Measurements from ENCODE around the gene NBR1. TPM values are rescaled to one million over a fixed set of nuclear protein-coding genes. Genes with fewer than 3 reads are reported as not detected.
"Not testable (repeated sequence)": the region's sequence is repeated elsewhere in the genome, so short reads cannot be mapped to it uniquely, and the experiment has no call there.

The NBR1 gene
- total RNA-seq, 1 donor from 2014 or later: 51.9 TPM

DNA sequence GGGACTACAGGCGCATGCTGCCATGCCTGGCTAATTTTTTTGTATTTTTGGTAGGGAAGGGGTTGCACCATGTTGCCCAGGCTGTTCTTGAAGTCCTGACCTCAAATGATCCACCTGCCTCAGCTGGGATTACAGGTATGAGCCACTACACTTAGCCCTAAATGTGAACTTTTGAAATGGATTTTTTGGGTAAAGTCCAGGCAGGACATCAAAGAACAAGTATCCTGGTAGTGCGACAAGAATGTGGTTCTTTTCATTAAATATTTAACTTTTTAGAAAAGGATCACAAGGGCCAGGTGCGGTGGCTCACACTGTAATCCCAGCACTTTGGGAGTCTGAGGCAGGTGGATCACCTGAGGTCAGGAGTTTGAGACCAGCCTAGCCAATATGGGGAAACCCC lies 15.3 kb upstream of the NBR1 start:
- TF ChIP-seq, protein P1, sequence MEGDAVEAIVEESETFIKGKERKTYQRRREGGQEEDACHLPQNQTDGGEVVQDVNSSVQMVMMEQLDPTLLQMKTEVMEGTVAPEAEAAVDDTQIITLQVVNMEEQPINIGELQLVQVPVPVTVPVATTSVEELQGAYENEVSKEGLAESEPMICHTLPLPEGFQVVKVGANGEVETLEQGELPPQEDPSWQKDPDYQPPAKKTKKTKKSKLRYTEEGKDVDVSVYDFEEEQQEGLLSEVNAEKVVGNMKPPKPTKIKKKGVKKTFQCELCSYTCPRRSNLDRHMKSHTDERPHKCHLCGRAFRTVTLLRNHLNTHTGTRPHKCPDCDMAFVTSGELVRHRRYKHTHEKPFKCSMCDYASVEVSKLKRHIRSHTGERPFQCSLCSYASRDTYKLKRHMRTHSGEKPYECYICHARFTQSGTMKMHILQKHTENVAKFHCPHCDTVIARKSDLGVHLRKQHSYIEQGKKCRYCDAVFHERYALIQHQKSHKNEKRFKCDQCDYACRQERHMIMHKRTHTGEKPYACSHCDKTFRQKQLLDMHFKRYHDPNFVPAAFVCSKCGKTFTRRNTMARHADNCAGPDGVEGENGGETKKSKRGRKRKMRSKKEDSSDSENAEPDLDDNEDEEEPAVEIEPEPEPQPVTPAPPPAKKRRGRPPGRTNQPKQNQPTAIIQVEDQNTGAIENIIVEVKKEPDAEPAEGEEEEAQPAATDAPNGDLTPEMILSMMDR (IDR thresholded peaks at IDR 0.05; ENCODE audit: insufficient read depth, low read length, severe bottlenecking): no peak
- no peak for FAIRE-seq
- H3K27me3 ChIP-seq (ENCODE audit: control insufficient read depth, insufficient read depth, low read length): no peaks in the 10 kb centered on the region
- peaks cover 3% of the 10 kb centered on the region for H3K36me3 ChIP-seq (ENCODE audit: control insufficient read depth, insufficient read depth, low read length)
- DNase-seq (ENCODE audit: low read depth): no peak
- H3K4me3 ChIP-seq (ENCODE audit: low read depth, low read length): no peak overlapping the region

DNA sequence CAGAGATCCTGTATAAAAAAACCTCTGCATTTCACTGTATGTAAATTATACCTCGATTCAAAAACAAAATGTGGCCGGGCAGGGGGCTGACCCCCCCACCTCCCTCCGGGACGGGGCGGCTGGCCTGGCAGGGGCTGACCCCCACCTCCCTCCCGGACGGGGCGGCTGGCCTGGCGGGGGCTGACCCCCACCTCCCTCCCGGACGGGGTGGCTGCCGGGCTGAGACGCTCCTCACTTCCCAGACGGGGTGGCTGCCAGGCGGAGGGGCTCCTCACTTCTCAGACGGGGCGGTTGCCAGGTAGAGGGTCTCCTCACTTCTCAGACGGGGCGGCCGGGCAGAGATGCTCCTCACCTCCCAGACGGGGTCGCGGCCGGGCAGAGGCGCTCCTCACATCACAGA lies 11.8 kb upstream of the NBR1 start:
- H3K27me3 ChIP-seq (ENCODE audit: control insufficient read depth, insufficient read depth, low read length); DNase-seq (ENCODE audit: low read depth); H3K4me3 ChIP-seq (ENCODE audit: low read depth, low read length); H3K36me3 ChIP-seq (ENCODE audit: control insufficient read depth, insufficient read depth, low read length); FAIRE-seq: not testable (repeated sequence)

DNA sequence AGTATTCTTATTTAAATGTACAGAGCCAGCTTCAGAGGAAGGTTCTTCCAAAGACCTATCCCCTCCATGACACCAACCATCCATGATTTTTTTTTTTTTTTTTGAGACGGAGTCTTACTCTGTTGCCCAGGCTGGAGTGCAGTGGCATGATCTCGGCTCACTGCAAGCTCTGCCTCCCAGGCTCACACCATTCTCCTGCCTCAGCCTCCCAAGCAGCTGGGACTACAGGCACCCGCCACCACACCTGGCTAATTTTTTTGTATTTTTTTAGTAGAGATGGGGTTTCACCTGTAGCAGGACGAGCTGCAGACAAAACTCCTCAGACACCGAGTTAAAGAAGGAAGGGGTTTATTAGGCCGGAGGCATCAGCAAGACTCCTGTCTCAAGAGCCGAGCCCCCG lies 11.1 kb upstream of the NBR1 start:
- H3K36me3 ChIP-seq (ENCODE audit: control insufficient read depth, insufficient read depth, low read length); DNase-seq (ENCODE audit: low read depth); H3K27me3 ChIP-seq (ENCODE audit: control insufficient read depth, insufficient read depth, low read length); FAIRE-seq; H3K4me3 ChIP-seq (ENCODE audit: low read depth, low read length): not testable (repeated sequence)

DNA sequence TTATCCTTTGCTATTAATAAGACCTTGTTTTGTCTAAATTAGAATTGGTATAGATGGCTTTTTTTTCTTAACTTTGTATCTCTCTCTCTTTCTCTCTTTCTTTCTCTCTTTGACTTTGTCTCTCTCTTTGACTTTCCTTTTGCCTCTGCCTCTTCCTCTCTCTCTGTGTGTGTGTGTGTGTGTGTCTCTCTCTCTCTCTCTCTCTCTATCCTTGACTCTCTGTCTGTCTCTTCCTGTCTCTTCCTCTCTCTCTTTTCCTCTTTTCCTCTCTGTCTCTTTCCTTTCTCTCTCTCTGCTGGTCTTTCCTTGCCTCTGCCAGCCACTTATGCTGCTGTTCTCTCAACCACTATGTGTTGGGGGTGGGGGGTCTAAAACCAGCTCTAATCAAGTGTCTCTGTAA lies 5.0 kb upstream of the NBR1 start:
- not testable (repeated sequence) for H3K4me3 ChIP-seq (ENCODE audit: low read depth, low read length); H3K36me3 ChIP-seq (ENCODE audit: control insufficient read depth, insufficient read depth, low read length); FAIRE-seq; DNase-seq (ENCODE audit: low read depth); H3K27me3 ChIP-seq (ENCODE audit: control insufficient read depth, insufficient read depth, low read length)

DNA sequence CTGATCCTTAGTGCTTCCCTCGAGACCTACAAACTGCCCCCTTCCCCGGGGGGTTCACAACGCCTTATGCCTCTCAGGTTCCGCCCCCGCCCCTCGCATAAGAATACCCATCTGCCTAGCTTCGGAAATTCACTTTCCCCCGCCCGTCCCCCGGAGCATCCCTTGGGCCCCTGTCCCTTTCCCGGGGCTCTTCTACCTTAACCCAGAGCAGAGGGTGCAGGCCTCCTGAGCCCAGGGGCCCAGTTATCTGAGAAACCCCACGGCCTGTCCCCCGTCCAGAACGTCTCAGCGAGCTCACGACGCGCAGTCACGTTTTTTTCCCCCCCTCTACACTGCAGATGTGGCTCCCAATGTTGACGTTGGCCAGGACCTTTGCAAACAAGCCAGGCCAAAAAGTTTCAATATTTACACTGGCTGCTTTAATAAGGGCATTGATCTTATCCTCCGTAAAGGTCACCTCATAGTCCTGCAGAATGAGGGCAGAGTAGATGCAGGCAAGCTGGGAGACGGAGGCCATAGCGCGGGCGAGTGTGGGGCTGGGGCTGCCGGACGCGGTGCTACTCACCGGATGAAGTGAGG lies 1.4 kb upstream of the NBR1 start:
- no peaks in the 10 kb centered on the region for H3K36me3 ChIP-seq (ENCODE audit: control insufficient read depth, insufficient read depth, low read length)
- peak overlapping the region; percentile 69 for H3K4me3 ChIP-seq (ENCODE audit: low read depth, low read length)
- FAIRE-seq: no peak
- H3K27me3 ChIP-seq (ENCODE audit: control insufficient read depth, insufficient read depth, low read length): no peaks in the 10 kb centered on the region
- peak; percentile 0 for DNase-seq (ENCODE audit: low read depth)
- TF ChIP-seq, protein P1 (IDR thresholded peaks at IDR 0.05; ENCODE audit: insufficient read depth, low read length, severe bottlenecking): no peak

DNA sequence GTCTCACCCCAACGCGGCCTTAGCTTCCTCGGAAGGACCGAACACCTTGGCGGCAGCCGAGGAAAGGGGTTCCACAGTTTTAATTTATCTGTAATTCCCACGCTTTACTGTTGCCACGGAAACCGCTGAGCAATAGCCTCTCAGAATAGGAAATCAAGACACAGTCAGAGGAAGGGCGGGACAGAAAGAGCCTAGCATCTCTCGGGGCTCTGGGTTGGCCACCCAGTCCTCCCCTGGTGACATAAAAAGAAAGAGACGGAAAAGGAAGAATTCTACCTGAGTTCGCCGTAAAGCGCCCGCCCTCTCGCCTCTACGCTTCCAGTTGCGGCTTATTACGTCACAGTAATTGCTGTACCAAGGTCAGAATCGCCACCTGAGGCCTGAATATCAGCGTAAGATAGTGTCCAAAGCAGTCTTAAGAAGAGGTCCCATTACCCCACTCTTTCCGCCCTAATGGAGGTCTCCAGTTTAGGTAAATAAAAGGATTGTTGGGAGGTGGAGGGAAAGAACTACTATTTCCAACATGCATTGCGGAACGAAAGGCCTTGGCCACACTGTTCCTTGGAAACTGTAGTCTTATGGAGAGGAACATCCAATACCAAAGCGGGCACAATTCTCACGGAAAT lies 761 bp upstream of the NBR1 start:
- H3K36me3 ChIP-seq (ENCODE audit: control insufficient read depth, insufficient read depth, low read length): no peaks in the 10 kb centered on the region
- peak; percentile 95 for DNase-seq (ENCODE audit: low read depth)
- FAIRE-seq: no peak
- TF ChIP-seq, protein P1 (IDR thresholded peaks at IDR 0.05; ENCODE audit: insufficient read depth, low read length, severe bottlenecking): no peak
- peak overlapping the region; percentile 69 for H3K4me3 ChIP-seq (ENCODE audit: low read depth, low read length)
- no peaks in the 10 kb centered on the region for H3K27me3 ChIP-seq (ENCODE audit: control insufficient read depth, insufficient read depth, low read length)

DNA sequence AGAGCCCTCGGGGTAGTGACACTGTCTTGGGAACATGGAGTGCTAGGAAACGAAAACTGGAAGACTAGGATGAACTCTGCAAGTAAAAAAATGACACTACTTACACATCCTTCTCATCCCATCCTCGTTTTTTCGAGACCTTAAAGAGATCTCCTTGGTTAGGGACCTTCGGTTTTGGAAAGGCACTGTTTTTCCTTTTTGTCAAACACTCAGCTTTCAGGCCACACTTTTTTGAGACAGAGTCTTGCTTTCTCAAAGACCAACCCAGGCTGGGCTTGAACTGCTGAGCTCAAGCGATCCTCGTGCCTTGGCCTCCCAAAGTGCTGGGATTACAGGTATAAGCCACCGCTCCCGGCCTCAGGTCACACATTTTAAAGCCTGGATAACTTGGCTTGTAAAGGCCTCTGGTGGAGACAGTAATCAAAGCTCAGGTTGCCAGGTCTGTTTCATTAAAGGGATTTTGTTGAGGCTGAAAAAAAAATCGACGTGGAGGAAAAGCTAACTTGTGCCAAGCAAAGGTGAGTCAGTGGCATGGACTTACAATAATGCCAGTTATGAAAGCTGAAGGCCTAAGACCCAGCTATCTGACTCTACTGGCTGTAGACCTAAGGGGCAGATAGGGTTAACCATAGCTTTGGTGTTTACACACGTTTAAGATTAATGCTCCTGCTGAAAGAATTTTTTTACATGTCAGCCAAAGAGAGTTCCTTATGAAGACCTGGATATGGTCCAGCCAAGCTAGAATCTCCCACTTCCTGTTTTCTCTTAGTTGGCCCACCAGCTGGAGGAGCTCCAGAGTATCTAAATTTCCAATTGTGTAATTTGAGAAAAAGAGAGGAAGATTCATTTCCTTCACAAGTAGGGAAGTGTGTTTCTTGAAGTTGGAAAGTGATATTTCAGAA lies 823 bp downstream of the NBR1 start:
- TF ChIP-seq, protein P1 (IDR thresholded peaks at IDR 0.05; ENCODE audit: insufficient read depth, low read length, severe bottlenecking): peak; percentile 20
- peak; percentile 93 for DNase-seq (ENCODE audit: low read depth)
- peaks cover 1% of the 10 kb centered on the region for H3K36me3 ChIP-seq (ENCODE audit: control insufficient read depth, insufficient read depth, low read length)
- no peaks in the 10 kb centered on the region for H3K27me3 ChIP-seq (ENCODE audit: control insufficient read depth, insufficient read depth, low read length)
- FAIRE-seq: no peak
- H3K4me3 ChIP-seq (ENCODE audit: low read depth, low read length): peak overlapping the region; percentile 69

All from bronchial epithelial cell (primary cell).